Measurements from ENCODE around the gene UBE2E3.

UBE2E3 gene

DNA sequence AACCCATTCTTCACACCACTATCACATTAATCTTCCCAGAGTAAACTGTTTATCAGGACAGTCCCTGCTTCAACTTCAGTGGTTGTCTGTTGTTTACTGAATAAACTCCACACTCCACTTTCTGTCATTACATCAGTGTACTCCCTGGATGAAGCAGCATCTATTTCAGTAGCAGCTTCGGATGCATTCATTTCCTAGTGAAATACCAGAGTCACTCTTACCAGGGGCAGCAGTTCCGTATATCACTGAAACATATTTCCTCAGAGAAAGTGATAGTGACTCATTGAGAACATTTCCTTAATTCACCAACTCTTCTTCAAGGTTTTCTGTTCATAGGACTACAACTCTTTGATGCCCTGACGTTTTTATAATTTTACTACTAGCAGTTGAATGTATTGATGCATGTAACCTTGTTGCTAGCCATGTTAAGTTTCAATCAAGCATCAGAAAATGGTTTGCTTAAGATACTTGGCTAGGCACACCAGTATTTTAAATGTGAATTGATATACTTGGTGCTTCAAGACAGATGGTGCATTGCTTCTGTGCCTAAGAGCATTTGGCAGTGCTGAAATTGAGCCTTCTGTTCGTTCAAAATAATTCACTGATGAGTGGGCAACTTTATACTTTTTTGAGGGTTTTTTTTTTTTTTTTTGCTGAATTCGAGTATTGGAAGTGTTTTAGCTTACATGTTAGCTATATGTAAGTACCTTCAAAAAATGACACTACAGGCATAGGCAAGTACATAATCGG lies 92.3 kb downstream of the UBE2E3 start:
- in situ Hi-C loops (cut with MboI; ENCODE audit: low sequenced_read_pairs): loop anchor here (25.0 kb wide), 1 partner anchor 960 kb away; no protein-coding TSS in a partner anchor

DNA sequence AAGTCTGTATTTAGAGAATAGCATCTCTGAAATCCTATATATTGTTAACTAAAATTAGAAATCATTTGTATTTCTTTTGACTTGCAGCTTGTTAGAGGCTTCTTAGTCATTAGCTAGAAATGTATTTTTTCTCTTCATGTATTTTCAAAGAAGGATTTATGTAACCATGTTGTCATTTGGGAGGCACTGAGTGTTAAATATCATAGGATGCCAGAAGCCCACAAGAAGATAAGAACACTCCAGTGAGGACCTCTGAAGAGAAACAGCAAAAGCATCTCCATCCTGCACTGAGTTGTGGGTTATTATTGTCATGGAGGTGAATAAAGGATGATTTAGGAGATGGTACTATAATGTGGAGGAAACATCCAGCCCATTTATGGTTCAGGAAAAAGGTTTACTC lies 93.5 kb downstream of the UBE2E3 start:
- in situ Hi-C loops (cut with MboI; ENCODE audit: low sequenced_read_pairs): loop anchor here (25.0 kb wide), 1 partner anchor 962 kb away; no protein-coding TSS in a partner anchor

DNA sequence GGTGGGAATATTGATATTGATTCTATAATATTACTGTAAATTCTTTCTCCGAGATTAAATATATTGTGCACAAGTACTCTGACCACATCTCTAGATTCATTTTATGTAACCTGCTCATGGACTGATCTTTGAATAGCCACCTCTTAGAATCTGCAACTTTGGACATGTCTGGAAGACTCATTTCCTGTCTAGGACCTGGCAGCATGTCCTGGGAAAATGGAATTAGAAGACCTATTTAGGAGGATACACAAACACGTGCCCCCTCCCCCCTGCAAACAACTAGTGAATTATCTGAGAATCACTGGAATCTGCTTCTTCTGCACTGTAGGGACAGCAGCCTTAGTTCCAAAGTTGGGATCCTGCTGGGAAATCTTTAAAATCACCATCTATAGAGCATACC lies 94.1 kb downstream of the UBE2E3 start:
- in situ Hi-C loops (cut with MboI; ENCODE audit: low sequenced_read_pairs): loop anchor here (25.0 kb wide), 1 partner anchor 962 kb away; no protein-coding TSS in a partner anchor

DNA sequence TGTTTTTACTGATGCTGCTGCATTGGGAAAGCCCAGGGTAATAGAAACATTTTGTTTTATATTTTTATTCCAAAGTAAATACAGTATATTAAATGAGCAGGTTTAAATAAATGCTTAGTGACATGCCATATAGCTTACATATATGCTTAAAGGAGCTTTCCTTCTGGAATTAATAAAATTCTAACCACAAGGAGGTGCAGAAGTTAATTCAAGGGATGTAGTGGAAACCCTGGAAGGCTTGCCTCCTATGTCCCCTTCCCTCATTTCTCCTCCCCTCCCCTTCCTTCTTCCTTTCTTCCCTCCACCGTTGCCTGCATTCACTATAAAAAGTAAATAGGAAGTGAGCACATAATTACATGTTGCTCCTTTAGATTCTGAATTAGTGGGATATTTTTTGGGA lies 96.3 kb downstream of the UBE2E3 start:
- in situ Hi-C loops (cut with MboI; ENCODE audit: low sequenced_read_pairs): loop anchor here (25.0 kb wide), 1 partner anchor 636 kb away; no protein-coding TSS in a partner anchor

DNA sequence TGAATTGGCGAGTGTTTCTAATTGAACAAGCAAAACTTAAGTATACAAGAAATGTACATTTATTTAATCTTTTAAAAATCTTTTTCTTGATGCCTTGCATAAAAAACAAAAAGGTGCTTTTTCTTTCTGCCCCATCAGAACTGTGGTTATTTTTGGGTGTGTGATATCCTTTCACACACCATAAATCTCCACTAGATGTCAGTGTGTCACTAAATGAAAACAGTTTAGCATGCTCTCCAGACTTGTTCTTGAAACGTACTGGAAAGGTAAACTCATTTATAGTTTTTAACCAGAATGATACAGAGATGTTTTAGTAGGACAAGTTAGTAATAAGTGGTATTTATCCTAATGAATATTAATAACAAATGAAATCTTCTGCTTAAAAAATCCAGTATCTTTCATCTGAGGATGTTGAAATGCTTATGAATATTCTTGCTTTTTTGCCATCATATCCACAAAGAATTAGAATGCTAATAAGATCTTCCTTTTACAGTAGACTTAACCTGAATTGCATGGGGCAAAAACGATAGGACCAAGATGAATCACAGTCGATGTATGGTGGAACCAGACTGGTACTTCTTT lies 96.8 kb downstream of the UBE2E3 start:
- in situ Hi-C loops (cut with MboI; ENCODE audit: low sequenced_read_pairs): loop anchor here (25.0 kb wide), 1 partner anchor 635 kb away; no protein-coding TSS in a partner anchor

DNA sequence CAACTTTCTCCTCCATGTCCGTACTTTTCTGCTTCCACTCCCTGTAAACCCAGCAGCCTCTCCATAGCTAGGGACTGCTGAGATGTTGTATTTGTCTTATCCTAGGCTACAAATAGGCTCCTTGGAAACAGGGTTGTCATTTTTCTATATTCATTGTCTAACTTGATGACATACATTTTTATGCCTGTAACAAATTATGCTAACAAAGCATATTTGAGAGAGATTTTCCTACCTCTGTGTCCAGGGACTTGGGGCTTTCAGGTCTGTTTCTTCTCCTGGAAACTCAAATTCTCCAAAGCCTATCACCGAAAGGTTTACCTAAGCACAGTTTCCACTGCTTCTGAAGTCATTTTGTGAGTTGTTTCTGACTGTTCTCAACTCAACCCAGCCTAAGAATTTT lies 102.7 kb downstream of the UBE2E3 start:
- in situ Hi-C loops (cut with MboI; ENCODE audit: low sequenced_read_pairs): loop anchor here (25.0 kb wide), 1 partner anchor 629 kb away; no protein-coding TSS in a partner anchor

DNA sequence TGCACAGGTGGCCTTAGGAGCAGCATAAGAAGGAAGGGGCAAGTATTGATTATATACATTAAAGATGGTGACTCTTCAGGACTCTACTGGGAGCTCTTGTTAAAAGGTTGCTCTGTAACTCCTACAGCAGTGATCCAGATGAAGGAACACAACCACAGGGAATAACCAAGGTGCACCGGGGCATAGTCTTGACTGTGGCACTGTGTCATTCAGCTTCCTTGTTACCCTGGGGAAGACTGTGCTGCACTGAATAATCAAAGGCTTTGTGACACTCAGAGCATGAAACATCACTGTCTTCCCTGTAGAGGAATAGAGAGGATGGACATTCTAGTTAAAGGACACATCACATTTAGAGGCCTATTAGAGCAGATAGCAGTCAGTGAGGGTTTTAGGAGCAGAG lies 105.3 kb downstream of the UBE2E3 start:
- in situ Hi-C loops (cut with MboI; ENCODE audit: low sequenced_read_pairs): loop anchor here (25.0 kb wide), 1 partner anchor 627 kb away; no protein-coding TSS in a partner anchor

DNA sequence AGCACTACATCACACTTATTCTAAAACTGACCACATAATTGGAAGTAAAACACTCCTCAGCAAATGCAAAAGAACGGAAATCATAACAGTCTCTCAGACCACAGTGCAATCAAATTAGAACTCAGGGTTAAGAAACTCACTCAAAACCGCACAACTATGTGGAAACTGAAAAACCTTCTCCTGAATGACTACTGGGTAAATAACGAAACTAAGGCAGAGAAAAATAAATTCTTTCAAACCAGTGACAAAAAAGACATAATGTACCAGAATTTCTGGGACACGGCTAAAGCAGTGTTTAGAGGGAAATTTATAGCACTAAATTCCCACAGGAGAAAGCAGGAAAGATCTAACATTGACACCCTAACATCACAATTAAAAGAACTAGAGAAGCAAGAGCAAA lies 111.5 kb downstream of the UBE2E3 start:
- in situ Hi-C loops (cut with MboI; ENCODE audit: low sequenced_read_pairs): loop anchor here (25.0 kb wide), 1 partner anchor 620 kb away; no protein-coding TSS in a partner anchor

DNA sequence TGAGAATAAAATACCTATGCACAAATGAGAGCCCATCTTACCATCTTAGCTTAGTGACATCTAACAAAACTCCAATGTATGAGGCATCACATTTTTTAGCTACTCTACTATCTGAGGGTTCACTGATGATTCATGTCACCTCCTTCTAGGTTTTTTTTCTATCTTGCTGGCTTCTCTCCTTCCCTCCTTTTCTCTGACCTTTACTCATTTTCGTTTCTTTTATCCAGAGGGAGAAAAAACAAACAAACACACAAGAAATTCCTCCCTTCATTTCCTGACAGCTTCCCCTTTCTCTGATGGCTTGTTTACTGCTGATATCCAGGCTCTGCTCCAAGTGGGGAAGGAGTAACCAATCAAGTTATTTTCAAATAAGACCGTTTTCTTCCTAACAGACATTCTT lies 115.1 kb downstream of the UBE2E3 start:
- in situ Hi-C loops (cut with MboI; ENCODE audit: low sequenced_read_pairs): loop anchor here (25.0 kb wide), 1 partner anchor 617 kb away; no protein-coding TSS in a partner anchor

DNA sequence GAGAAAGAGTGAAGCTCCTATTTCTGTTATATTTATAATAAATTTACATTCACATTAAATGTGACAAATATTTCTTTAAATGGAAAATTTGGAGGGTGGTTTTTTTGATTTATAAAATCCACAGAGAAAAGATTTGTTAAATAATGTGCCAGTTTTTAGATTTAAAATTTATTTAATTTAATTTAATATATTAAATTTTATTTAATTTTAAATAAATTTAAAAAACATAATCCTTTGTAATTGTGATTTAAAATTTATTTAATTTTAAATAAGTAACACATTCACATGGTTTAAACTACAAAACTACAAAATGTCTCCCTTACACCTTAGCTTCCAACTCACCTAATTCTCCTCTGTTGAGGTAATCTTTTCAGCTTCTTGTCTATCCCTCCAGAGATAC lies 123.3 kb downstream of the UBE2E3 start:
- in situ Hi-C loops (cut with MboI; ENCODE audit: low sequenced_read_pairs): no loop called here

DNA sequence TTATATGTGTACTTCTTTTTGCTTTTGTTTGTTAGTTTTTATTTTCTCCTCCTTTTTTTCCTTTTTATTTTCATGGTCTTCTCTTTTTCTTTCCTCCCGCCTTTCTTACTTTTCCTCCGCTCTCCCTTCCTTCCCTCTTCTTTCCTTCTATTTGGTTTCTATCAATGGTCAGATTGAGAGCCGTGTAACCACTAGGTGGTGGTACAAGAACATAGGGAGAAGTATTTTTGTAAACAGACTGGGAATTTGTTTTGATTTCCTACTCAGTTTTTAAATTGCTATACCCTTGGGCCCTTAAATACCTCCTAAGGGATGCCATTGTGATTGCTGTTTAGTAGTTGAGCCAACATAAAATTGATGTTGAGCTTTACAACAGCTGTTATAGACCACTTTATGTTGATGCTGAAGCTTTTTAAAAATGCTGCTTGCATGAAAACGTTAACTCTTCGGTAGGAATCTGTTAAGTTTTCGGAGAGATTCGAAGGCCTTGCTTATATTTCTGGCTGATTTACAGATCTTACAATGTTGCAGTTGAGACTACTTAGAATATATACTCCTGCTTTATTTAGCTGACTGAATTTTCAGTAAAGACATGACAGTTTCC lies 124.2 kb downstream of the UBE2E3 start:
- in situ Hi-C loops (cut with MboI; ENCODE audit: low sequenced_read_pairs): no loop called here

DNA sequence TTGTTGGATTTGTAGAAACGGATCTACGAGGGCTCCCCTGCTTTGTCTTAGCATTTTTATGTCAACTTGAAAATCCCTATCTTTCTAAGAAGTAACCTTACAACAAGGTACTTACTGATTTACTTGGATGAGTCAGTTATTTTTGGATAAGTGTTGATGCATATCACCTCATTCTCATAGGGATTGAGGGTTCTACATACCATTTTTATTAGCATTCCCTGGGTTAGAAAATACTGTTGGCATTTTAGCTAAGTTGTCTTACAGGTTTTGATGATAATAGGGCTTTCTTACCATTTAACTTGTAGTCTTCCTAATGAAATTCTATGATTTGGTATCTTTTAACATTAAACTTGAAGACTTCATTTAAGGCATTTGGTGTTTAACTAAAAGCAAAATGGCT lies 125.2 kb downstream of the UBE2E3 start:
- in situ Hi-C loops (cut with MboI; ENCODE audit: low sequenced_read_pairs): no loop called here

DNA sequence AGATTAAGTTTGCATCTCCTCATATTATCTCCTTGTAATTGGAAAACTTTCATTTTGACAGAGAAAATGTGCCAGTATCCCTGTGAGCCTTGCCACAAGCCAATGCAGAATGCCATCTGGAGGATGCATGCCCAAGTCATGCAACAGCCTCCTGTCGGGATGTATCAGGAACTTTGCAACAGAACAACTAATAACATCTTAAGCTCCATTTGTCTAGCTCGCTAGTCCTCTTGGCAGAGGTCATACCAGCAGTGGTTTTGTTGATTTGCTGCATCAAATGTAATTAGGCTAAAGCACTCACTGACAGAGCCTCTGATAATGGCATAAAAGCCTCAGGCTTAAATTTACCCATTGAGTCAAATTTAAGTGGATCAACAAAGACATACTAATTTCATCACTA lies 125.8 kb downstream of the UBE2E3 start:
- in situ Hi-C loops (cut with MboI; ENCODE audit: low sequenced_read_pairs): no loop called here

DNA sequence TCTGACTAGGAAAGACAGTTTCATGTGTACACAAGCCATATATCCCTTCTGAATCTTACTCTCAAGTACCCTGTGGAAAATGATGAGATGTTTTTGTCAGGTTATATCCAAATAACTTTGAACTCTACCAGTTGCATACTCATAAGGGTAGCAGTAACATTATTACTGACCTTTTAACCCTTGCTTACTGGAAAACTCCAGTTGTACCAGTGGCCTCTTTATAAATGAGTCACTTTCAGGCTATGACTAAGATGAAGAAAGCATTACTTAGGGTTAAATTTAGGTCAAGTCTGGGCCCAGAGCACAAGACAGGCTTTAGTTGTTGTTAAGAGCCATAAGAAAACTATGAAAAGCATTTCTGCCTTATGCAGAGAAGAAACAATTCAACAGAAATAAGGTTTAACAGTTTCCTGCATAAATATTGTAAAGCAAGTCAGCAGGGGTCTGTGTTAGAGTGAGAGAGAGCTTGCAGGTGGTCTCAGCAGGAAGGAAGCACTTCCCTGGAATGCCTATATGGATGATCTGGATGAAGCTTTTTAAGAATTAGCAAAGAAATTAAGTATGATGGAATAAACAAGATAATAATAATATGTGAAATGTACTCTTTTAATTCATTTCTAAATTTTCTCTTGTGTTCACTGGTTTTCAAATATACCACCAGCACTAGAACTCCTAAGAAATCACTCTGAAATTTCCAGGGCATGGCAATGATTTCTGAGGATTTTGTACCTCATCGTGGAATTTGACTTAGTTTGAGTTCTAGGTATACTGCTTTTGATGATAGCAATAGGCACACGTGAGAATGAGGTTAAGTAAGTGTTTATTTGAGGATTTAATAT lies 126.6 kb downstream of the UBE2E3 start:
- in situ Hi-C loops (cut with MboI; ENCODE audit: low sequenced_read_pairs): no loop called here

DNA sequence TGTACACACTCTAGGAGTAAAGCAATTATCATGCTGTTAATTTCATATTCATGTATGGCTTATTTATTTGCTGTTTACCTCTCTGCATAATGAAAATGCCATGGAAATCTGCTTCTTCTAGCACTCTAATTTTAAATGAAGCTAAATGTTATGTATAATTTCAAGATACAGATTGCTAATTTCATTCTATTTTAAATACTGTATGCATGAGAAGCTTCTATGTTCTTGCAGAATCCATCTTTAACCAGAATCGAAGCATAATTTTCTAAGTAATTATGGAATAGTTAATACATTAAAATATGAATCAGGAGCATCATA lies 127.2 kb downstream of the UBE2E3 start:
- in situ Hi-C loops (cut with MboI; ENCODE audit: low sequenced_read_pairs): no loop called here

DNA sequence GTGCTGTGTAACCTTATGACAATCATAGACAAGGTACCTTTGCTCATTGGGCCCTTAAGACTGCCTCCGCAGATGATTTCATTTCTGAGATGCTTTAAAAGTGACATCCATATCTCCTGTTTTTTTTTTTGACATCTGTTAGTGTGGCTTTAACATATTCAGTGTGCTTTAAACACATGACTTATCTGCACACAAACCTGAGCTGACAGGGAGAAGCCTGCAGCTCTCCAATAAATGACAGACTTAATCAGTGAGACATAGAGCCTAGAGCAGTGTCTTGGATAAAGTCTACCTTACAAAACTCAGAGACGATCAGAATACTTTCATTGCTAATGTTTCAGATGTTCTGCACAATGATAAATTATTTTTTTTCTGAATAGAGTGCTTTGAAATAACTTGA lies 130.7 kb downstream of the UBE2E3 start:
- in situ Hi-C loops (cut with MboI; ENCODE audit: low sequenced_read_pairs): loop anchor here (10.0 kb wide), 1 partner anchor 354 kb away; no protein-coding TSS in a partner anchor

DNA sequence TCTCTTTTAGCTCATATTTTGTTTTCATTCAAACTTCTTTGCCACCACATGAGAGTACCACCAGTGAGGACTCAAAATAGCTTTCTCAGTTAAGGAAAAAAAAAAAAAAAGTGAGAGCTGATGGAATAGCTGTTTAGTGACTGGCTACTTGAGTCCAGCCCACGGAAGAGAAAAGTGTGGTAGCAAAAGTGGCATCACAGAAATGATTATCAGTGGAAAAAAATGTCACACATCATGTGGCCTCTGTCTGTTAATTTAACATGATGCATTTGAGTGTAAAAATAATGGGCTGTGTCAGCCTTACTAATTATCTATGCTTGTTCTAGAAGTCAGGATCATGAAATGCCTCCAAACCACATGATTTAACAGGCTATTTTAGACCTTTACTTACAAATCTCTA lies 132.5 kb downstream of the UBE2E3 start:
- in situ Hi-C loops (cut with MboI; ENCODE audit: low sequenced_read_pairs): loop anchor here (10.0 kb wide), 1 partner anchor 352 kb away; no protein-coding TSS in a partner anchor
